HG03354 (cell line): Measurements from ENCODE around the gene ARHGEF4.
"Not testable (repeated sequence)": the region's sequence is repeated elsewhere in the genome, so short reads cannot be mapped to it uniquely, and the experiment has no call there.

Source experiments
- ATAC-seq: cut with Tn5 transposase; IDR thresholded peaks from one replicate; pipeline ENCODE4 v1.9.1; 2021; ENCODE audit warnings: mild to moderate bottlenecking; ENCODE audit not compliant: unreplicated experiment, poor library complexity, severe bottlenecking

Gene ARHGEF4

DNA sequence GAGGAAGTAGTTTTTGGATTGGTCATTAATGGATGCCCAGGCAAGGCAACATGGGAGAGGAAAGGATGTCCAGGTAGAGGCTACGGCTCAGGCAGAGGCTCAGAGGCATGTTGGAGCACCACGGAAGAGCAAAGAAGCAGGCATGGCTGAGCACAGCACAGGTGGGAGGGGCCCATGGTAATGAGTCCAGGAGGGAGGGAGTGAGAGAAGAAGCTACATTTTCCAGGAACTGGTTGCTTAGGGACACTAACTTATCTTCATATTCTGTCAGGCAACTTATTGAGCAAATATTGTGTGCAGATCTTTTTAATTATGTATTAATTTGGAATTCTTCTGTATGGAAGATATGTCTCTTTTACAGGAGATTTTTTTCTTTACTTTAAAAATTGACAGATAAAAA, 42.2 kb downstream of the ARHGEF4 start:
- no peak for ATAC-seq

DNA sequence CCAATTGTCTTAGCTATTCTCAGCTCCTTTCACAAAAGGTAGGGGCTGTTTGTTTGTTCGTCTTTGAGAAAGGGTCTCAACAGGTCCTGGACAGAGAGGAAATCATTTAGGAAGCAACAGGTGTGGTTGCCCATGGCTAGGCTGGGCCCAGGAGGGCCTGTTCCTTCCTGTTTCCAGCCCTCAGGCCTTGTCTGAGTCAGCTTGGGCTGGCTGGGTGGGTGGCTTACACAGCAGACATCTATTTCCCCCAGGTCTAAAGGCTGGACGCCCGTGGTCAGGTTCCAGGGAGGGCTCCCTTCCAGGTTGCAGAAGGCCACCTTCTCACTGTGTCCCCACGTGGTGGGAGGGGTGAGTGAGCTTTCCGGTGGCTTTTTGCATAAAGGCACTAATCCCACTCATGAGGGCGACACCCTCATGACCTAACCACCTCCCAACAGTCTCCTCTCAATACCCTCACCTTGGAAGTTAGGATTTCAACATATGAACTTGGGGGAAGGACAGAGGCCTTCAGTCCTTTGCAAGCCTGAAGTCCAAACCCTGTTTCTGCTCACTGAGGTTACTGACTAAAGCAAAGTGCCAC, 45.5 kb downstream of the ARHGEF4 start:
- ATAC-seq = no peak

DNA sequence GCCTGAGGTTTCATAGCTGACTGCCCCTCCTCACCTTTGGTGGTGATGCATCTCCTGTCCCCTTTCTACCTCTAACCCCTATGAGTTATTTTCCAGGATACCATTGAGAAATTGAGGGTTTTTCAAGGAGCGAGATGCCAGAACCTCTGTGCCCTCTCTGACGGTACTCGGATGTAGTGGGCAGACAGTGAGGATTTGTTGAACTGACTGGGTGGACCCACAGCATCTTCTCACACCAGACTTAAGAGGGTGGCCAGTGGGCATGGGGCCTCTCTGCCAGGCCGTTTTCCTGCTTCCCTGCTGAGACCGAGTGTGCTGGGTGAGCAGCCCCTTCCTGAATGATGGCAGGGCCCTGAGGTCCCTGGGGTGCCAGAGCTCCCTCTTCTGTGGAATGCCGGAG, 46.3 kb downstream of the ARHGEF4 start:
- ATAC-seq = no peak

- no peak for ATAC-seq
Observed at GRCh38 chr2:130883496-130883895, 46.8 kb downstream of the ARHGEF4 start.

DNA sequence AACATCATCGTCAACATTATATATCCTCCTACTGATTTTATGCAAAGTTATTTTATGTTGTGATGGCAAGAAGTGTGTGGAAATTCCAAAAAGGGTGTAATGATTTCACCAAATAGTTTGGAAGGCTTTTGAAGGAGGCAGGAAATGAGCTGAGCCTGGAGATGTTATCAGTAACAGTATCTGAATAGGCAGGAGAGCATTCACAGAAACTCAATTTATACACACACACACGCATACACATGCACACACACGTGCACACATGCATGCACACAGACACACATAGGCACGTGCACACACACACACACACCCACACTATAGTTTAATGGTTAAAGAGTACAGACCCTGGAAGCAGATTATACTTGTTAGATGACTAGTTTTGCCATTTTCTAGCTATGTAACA, 47.3 kb downstream of the ARHGEF4 start:
- no peak for ATAC-seq

GRCh38 chr2:130884503-130884902, 47.8 kb downstream of the ARHGEF4 start:
- ATAC-seq = no peak

GRCh38 chr2:130887643-130888042, 50.9 kb downstream of the ARHGEF4 start:
- no peak for ATAC-seq

DNA sequence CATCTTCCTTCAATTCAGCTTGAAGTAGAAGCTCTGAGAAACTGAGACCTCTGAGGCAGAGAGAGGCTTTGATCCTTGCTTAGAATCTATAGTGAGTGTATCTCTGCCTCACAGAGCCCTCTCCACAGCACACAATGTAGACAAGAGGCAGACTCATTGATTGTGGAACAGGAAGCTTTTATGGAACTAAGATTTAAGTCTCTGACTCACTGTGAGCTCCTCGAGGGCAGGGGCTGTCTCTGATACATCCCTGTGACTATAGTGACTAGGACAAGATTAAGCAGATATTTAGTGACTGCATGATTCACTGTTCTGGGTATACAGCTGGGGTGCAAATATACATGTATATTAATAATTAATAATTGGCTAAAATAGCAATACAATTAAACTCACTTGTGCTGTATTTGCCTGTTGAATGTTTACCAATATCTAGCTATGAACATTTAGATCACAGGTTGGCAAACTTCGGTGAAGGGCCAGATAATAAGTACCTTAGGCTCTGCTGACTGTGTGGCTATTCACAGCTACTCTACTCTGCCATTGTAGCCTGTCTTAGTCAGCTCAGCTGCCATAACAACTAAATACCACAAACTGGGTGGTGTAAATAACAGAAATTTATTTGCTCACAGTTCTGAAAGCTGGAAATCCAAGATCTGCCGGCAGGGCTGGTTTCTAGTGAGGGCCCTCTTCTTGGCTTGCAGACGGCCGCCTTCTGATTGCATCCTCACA, 54.4 kb downstream of the ARHGEF4 start:
- ATAC-seq = no peak

GRCh38 chr2:130891966-130892365, 55.3 kb downstream of the ARHGEF4 start:
- no peak for ATAC-seq

DNA sequence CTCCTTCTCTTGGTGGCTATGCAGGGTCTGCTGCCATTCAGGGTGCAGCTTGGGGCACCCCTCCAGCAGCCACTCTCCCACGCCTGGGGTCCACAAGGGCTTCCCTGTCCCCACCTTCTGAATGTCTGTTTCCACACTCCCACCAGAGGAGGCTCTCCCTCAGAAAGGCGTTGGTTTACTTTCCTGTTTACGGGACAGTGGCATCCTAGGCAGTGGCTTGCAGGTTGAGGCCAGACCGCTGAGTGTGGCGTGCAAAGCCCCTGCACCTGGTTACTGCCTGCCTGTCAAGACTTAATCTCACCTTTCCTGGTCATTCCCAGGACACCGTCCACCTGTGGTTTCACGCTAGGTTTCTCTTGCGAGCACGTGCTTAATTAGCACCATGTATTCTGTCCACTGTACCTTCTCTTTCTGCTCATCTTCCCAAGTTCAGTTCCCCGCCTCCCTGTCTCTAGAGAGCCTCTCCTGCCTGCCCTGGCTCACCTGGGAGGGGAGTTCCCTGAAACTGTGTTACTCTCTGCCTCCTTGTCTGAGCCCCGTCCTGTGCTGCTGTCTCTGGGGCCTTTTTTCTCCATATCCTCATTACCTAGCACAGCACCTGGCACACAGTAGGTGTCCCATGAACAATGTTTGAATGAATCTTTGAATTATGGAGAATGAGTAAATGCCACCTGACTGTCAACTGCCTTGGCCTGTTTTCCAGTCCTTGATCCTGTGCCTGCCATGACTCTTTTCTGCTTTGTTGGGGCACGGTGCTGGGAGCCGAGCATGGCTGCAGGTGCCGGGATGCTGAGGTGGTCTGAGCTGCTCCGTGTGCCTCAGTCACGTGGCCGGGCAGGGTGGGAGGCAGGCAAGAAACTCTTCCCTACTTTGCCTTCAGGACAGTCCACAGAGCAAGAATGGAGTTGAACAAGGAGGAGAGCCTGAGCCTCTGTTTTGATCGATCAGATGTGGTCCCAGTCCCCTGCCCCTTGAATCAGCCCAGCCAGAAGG, 56.4 kb downstream of the ARHGEF4 start:
- no peak for ATAC-seq

- no peak for ATAC-seq
Observed at GRCh38 chr2:130894326-130894942, 57.7 kb downstream of the ARHGEF4 start.

DNA sequence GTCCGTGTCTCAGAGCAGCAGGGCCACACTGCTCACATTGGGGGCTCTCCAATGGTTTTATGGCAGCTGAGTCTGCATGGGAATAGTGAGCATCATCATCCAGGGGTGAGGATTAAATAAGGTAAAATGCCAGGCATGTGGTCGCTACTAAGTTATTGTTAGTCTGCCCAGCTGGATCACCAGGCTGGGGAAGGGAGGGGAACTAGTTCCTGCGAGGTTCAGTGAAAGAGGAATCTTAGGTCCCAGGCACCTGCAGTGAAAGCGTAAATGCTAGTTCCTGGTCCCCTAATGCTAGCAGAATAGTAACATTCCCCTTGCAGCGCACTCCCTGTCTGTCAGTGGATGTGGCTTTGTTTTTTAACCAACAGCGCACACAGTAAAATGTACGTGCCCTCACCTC, 60.1 kb downstream of the ARHGEF4 start:
- no peak for ATAC-seq

GRCh38 chr2:130898553-130898952, 61.8 kb downstream of the ARHGEF4 start:
- ATAC-seq = no peak

- ATAC-seq = no peak
Observed at GRCh38 chr2:130899306-130899705, 62.6 kb downstream of the ARHGEF4 start.

DNA sequence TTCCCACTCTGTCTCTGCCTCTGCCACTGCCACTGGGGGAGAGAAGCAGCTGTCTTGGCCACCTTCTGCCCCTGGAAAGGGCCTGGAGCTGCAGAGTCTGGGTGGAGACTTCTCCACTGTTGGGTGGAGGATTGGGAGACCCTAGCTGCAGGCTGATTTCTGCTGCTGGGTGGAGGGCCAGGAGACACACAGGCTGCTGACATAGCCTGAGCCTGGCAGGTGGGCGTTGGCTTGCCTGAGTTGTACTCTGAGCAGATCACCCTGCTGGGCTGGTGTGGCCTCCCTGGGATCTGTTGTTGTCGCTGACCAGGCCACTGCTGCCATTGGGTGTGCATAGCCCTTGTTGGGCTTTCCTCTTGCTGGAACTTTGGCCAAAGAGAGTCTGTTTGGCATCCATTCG, 64.3 kb downstream of the ARHGEF4 start:
- no peak for ATAC-seq

DNA sequence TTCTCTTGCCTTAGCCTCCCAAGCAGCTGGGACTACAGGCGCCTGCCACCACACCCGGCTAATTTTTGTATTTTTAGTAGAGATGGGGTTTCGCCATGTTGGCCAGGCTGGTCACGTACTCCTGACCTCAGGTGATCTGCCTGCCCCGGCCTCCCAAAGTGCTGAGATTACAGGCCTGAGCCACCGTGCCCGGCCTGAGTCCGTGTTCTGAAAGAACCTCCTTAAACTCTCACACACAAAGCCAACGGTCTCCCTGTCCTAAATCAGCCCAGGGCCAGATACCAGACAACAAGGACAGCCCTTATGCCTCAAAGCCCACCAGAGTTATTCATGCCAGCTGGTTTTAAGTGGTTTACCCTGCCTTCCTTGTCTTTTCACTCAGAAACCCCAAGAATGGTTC, 64.9 kb downstream of the ARHGEF4 start:
- not testable (repeated sequence) for ATAC-seq

GRCh38 chr2:130908832-130909231, 72.1 kb downstream of the ARHGEF4 start:
- no peak for ATAC-seq

DNA sequence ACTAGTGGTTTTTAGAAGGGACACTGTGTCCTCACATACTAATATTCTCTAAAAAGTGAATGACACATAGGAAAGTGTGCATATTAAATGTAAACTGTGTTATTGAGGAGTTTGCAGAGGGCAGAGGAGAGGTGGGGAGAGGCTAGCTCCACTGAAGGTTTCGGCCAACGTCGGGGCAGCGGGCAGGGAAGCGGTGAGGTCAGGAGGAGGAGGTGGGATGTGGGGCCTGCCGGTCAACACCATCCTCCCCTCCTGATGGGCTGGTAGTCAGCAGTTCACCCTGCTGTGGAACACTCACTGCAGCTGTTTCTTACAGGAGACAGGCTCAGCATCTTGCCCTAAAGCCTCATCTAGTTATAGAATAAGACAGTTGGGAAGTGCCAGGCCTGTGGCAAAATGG, 74.2 kb downstream of the ARHGEF4 start:
- ATAC-seq = no peak

DNA sequence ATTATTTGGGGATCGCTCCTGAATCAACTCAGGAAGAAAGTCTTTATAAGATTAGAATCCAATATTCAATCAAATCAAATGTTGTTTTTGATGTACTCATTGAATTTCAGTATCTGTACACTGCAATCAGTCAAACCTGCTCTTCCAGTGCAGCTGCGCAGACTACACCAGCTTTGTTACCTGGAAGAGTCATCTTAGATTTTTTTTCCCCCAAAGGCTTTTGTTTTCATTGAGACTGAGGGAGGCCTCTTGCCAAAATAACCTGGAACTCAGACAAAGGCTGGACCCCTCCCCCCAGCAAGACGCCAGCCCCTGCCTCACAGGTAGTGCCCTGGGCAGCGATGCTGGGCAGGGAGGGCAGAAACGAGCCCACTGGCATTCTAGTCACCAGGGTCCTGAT, 74.8 kb downstream of the ARHGEF4 start:
- ATAC-seq = no peak

DNA sequence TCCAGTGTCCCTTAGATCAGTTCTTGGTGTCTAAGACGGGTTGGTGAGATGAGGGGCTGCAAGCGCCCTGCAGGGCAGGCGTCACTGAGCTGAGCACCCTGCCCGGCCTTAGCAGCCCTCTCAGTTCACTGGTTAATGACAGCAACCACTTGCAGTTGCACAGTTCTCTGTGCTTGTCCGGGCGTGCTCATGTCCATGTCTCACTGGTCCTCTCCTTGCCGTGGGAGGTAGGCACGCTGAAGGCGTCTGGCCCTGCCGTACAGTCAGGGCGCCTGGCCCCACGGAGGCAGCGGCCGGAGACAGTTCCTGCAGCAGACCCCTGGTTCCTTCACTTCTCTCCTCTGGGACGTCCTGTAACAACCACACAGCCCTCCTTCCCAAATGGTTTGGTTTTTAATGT, 75.3 kb downstream of the ARHGEF4 start:
- no peak for ATAC-seq
